SKM-1 (cell line): Measurements from ENCODE around the gene CYP4F8.
A peak's percentile ranks its signal among the peaks of the same experiment; 100 is the strongest.
"Not testable (repeated sequence)": the region's sequence is repeated elsewhere in the genome, so short reads cannot be mapped to it uniquely, and the experiment has no call there.

Source experiments
- DNase-seq: peaks from one replicate; lab custom pipeline; 2025; ENCODE audit not compliant: unreplicated experiment; lab: John Stamatoyannopoulos, UW

The CYP4F8 gene, protein sequence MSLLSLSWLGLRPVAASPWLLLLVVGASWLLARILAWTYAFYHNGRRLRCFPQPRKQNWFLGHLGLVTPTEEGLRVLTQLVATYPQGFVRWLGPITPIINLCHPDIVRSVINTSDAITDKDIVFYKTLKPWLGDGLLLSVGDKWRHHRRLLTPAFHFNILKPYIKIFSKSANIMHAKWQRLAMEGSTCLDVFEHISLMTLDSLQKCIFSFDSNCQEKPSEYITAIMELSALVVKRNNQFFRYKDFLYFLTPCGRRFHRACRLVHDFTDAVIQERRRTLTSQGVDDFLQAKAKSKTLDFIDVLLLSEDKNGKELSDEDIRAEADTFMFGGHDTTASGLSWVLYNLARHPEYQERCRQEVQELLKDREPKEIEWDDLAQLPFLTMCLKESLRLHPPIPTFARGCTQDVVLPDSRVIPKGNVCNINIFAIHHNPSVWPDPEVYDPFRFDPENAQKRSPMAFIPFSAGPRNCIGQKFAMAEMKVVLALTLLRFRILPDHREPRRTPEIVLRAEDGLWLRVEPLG

DNA sequence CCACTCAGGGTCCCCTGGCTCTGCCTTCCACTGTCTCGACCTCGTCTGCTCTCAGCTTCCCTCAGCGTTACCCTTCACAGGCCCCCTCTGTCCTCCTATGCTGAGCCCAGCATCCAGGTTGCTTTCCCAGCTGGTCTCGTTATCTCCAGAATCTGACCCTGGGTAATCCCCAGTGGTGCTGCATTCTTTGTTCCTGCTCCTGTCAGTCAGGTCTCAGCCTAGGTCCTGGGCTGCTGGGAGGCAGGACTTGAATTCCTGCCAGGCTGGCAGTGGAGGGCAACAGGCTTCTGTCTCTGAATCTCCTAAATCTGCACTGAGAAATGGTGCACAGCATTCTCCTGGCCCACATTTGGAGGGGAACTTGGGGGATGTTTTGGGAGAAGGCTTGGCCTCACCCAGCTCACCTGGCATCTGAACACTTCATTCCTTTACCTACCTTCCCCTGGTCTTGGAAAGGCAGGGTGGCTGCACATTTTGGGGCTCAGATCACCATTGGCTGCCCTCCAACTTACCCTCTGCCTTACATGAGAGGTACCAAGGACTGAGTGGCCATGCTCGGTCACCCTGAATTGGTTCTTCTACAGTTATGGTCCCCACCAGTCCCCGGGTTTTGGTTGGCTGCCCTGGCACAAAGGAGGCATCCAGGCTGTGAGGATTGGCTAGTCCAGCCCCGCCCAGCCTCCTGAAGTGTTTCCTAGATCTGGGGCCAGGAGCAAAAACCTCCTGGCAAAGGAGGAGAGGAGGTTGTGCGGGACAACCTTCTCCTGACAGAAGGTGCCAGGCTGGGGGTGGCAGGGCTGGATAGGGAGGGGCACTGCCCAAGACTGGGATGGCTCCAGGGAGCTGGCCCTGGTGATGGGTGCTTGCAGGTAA lies at the start of gene CYP4F8:
Gene CYP4F8, plus strand, starts transcription at position 712 of the 873 bp plus-strand sequence. CDS start 399 bp downstream, outside the sequence.
- DNase-seq = no peak

DNA sequence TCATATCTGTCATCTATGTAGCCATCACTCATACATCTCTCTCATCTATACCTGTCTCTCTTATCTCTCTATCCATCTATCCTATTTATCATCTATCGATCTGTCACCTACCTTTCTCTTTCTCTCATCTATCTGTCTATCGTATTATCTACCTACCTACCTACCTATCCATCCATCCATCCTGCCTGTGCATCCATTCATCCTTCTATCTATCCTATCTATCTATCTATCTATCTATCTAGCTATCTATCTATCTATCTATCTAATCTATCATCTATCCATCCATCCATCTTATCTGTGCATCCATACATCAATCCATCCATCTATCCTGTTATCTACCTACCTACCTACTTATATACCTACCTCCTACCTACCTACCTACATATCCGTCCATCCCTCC lies 44.6 kb upstream of the CYP4F8 start:
- no peak for DNase-seq

DNA sequence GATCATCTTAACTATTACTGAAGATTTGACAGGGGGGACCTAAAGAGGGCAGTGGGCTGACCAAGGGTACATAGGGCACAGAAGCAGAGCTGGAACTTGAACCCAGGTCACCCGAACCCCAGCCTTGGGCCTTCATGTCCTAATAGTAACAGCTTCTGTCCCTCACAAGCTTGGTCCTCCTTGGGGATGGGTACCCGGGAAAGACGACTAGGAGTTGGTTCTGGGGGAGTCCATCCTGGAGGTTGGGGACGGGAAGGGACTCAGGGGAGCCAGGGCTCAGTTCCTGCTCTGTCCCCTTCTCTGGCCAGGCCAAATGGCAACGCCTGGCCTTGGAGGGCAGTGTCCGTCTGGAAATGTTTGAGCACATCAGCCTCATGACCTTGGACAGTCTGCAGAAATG lies 39.6 kb upstream of the CYP4F8 start:
- DNase-seq = no peak

DNA sequence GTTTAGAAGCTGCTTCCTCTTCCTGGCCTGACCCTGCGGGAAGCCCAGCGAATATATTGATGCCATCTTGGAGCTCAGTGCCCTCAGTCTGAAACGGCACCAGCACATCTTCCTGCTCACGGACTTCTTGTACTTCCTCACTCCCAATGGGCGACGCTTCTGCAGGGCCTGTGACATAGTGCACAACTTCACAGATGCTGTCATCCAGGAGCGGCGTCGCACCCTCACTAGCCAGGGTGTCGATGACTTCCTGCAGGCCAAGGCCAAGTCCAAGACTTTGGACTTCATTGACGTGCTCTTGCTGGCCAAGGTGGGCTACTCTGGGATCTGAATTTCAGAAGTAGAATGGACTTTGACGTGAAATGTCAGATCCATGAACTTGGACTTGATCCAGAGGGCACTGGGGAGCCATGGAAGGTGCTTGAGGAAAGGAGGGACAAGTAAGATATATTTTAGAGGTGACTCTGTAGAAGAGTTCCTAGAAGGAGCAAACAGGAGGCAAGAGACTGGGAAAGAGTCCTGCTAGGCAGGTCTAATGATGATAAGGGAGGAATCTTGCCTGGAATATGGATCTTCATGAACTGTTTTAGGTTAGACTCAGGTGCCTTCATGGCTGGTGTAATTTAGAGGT lies 38.4 kb upstream of the CYP4F8 start:
- no peak for DNase-seq

DNA sequence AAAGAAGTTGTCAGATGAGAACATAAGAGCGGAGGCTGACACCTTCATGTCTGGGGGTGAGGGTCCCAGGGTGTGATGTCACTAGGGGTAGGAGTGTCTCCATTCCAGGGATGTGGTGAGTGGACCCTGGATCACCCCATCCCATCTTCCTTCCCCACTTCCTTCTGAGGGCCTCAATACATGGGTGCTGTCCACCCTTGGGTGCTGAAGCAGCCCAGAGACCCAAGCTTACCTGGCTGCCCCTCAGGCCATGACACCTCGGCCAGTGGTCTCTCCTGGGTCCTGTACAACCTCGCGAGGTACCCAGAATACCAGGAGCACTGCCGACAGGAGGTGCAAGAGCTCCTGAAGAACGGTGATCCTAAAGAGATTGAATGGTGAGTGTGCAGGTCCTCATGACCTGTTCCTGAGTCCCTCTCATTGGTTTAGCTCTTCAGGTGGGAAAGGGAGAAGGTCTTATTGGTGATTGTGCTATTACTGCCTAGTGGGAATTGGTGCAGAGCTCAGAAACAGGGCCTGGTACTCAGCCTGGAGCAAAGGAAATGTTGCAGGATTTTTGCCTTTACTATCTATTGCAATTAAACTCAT lies 37.7 kb upstream of the CYP4F8 start:
- no peak for DNase-seq

DNA sequence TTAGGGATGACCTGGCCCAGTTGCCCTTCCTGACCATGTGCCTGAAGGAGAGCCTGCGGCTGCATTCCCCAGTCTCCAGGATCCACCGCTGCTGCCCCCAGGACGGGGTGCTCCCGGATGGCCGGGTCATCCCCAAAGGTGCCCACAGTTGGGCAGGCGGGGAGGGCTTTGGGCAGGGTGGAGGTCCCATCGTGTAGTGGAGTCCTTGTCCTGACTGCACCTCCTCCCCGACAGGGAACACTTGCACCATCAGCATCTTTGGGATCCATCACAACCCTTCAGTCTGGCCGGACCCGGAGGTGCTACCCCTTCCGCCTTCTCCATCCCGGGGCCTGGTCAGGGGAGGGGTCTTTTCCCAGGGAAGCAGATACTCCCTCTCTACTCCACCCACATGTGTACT lies 31.7 kb upstream of the CYP4F8 start:
- no peak for DNase-seq

DNA sequence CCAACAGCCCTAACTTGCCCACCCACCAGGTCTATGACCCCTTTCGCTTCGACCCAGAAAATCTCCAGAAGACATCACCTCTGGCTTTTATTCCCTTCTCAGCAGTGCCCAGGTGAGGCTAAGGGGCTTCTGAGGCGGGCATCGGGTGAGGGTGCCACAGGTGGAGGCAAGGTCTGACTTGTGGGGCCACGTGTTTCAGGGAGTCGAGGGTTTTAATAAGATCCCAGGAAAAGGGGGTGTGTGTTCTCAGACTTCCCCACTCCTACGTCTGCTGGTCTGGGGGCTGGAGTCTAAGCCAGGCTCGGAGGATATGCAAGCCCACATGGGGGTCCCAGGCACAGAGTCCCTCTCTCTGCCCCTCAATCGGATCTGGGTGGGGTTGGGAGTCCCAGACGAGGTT lies 30.9 kb upstream of the CYP4F8 start:
- DNase-seq = no peak

DNA sequence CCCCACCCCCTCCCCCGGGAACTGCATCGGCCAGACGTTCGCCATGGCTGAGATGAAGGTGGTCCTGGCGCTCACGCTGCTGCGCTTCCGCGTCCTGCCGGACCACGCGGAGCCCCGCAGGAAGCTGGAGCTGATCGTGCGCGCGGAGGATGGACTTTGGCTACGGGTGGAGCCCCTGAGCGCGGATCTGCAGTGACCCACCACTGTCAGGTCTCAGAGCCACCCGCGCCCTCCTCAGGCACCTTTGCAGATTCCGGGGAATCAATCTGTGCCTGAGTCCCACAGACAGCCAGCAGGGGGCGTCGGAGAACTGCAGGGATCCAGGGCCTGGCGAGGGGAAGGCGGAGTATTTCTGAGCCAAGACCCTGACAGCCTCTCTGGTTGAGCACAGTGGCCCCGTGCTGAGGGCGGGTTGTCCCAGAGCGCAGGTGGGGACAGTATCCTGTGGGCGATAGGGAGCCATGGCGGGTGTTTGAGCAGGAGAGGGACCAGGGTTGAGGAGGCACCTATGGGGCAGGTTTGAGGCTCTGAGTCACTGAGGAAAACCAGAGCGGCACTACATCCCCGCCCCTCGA lies 30.4 kb upstream of the CYP4F8 start:
- DNase-seq = peak; percentile 68

DNA sequence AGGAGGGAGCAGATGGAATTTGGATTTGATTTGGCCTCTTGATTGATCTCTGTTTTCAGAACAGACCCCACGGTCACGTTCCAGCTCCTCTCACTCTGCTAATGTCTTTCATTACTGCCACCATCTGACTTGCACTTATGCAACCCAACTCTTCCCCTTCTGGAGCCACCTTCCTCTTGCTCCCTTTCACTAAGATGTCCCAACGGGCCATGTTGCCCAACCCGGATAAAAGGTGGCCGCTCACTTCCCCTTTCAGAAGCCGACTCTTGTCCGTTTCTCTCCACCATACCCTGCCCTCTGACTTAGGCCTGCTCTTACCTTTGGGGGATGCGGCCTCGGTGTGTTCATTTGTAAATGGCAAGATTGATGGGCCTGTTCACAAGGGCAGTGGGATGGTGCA lies 27.4 kb upstream of the CYP4F8 start:
- peak; percentile 98 for DNase-seq

DNA sequence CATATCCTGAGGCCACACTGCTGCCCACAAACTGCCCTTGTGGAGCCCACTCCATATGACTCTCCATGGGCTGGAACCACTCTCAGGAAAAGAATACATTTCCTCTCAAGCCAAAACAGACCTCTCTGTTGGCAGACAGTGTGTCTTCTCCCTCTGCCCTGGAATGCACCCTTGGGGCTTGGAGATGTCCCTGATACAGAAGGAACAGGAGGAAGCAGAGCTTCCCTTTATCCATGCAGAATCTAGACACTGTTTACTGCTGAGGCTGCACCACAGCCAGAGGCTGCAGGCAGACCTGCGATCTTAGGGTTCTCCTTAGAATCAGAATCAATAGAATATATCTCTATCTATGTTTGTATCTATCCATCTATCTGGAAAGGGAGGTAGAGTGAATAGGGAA lies 26.8 kb upstream of the CYP4F8 start:
- DNase-seq = no peak

DNA sequence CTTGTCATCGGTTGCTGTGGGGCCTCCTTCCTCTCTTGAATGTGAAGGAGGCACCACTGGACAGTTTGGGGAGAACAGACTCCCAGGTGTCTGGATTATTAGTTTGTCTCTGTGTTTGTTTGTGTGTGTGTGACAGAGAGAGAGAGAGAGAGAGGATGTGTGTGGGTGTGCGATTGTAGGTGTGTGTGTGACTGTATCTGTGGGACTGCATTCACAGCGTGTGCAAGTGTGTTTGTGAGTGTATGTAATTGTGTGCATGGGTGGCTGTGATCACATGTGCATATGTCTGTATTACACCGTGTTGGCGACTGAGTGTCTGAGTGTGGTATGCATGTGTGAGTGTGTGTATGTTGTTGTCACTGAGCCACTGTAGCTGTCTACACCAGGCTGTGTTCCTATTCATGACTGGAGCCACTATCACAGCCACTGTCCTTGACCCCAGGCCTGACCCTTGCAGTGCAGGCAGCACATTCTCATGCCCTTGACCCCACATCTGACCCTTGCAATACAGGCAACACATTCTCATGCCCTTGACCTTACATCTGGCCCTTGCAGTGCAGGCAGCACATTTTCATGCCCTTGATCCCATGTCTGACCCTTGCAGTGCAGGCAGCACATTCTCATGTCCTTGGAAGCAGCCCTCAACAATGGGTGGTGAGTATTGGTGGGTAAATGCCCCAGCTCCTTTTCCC lies 25.1 kb upstream of the CYP4F8 start:
- DNase-seq = no peak

DNA sequence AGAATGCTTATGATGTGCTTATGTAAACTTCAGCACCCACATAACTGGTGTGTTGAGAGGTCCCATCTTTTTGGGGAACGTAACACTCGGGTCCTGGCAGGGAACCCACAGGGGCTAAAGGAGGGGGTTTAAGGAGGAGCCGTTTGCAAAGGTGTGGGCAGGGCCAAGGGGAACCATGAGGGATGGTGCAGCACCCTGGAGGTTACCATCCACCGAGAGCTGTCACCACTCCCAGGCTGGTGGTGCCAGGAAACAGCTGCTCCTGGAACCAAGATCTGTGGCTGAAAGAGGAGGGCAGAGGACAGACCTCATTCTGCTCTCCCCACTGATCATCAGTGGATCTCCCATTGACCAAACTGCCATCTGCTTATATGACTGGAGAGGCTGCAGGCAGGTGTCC lies 23.2 kb upstream of the CYP4F8 start:
- DNase-seq = no peak

DNA sequence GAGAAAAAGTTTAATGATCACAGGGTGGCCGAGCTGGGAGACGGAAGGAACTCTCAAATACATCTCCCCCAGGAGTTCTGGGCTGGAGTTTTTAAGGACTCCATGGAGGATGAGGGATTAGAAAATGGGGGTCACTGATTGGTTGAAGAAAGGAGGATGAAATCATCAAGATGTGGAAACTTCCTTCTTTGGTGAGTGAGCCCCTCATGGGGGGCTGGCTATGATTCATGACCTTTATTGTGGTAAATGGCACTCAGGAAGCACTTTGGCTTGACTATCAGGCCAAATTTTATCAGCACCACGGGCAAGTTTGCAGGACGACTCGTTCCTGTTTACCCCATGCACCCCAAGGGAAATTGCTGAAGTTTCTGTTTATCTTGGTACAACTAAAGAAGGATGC lies 22.5 kb upstream of the CYP4F8 start:
- DNase-seq = not testable (repeated sequence)

DNA sequence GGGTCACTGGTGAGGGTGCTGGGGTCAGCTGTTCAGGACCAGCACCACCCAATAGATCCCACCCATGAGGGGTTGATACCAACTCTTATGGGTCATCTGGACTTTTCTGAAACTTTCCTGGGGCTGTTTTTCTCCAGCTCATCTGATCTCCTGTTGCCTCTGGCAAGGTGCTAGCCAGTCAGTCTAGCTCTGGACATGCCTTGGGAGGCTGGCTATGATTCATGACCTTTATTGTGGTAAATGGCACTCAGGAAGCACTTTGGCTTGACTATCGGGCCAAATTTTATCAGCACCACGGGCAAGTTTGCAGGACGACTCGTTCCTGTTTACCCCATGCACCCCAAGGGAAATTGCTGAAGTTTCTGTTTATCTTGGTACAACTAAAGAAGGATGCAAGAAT lies 21.3 kb upstream of the CYP4F8 start:
- not testable (repeated sequence) for DNase-seq

DNA sequence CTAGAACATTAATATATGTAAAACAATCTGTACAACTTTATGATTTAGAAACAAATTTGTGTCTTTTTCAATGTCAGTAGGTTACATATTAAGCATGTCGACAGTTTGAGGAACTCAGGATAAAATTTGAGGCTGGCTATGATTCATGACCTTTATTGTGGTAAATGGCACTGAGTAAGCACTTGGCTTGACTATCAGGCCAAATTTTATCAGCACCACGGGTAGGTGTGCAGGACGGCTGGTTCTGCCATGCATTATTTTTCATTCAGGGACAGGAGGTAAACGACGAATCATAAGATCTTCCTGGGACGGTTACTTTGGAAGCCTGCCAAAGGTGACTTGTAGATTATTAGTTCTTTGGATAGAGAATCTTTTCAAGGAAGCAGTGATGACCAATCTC lies 19.9 kb upstream of the CYP4F8 start:
- DNase-seq = no peak

DNA sequence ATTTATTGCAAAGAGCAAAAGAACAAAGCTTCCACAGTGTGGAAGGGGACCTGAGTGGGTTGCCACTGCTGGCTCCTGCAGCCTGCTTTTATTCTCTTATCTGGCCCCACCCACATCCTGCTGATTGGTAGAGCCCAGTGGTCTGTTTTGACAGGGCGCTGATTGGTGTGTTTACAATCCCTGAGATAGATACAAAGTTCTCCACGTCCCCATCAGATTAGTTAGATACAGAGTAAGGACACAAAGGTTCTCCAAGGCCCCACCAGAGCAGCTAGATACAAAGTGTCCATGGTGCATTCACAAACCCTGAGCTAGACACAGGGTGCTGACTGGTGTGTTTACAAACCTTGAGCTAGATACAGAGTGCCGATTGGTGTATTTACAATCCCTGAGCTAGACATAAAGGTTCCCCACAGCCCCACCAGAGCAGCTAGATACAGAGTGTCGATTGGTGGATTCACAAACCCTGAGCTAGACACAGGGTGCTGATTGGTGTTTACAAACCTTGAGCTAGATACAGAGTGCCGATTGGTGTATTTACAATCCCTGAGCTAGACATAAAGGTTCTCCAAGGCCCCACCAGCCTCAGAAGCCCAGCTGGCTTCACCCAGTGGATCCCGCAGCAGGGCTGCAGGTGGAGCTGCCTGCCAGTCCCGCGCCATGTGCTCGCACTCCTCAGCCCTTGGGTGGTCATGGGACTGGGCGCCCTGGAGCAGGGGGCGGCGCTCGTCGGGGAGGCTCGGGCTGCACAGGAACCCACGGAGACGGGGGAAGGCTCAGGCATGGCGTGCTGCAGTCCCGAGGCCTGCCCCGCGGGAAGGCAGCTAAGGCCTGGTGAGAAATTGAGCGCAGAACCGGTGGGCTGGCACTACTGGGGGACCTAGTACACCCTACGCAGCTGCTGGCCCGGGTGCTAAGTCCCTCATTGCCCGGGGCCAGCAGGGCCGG lies 6.8 kb upstream of the CYP4F8 start:
- DNase-seq = not testable (repeated sequence)

DNA sequence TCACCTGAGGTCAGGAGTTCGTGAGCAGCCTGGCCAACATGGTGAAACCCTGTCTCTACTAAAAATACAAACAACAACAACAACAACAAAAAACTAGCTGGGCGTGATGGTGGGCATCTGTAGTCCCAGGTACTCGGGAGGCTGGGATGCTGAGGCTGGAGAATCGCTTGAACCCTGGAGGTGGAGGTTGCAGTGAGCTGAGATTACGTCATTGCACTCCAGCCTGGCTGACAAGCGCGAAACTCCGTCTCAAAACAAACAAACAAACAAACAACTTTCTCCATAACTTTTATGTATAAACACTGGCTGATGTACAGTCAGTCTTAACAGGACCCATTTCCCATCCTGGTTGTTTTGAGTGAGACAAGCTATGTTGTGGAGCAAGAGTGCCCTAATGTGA lies 5.8 kb upstream of the CYP4F8 start:
- no peak for DNase-seq

DNA sequence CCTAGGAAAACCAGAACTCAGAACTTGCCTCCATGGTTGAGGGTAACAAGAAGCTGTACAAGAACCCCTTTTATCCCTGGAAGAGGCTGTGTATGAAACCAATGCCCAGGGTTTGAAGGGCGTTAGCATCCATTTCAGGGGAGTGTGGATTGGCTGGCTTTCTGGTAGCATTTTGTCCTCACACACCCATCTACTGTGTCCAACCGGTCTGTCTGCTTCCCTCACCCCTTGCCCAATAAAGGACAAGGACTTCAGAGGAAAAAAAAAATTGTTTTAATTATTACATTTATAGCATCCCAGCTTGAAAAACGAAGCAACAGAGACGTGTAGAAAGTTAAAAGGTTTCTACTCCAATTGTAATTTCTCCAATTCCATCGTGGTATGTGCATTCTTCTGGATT lies 2.7 kb upstream of the CYP4F8 start:
- DNase-seq = no peak

DNA sequence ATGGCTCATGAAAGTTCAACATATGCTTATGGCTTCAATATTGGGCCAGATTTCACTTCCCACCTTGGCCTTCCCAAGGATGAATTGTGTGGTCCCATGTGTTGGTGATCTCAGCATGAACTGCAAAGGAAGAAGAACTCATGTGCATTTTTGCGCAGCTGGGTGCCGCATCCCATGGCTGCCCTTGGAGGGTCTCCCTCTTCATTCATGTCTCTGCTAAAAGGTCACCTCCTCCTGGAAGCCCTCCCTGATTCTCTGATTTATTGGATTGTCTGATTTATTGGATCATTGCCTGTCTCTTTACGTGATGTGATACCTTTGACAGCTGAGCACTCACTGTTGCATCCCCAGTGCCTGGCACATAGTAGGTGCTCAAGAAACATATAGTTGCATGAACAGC lies 1.7 kb upstream of the CYP4F8 start:
- DNase-seq = no peak
